ENCODE data around the gene SCGB3A1.
A peak's percentile ranks its signal among the peaks of the same experiment; 100 is the strongest.

SCGB3A1 gene

GRCh38 chr5:180620014-180620413, 28.7 kb upstream of the SCGB3A1 start:
- Histone ChIP-seq H3K9me3 (ENCODE audit: low read length) (peaks cover 5% of the 10 kb centered on the region), H3K4me3 (ENCODE audit: low read length) (no peak overlapping the region), H3K36me3 (ENCODE audit: insufficient read depth, low read length) (peaks cover 3% of the 10 kb centered on the region), H2AFZ (ENCODE audit: low read depth, low read length) (no peak overlapping the region), H3K27me3 (ENCODE audit: insufficient read depth, low read length) (no peaks in the 10 kb centered on the region), H3K4me1 (ENCODE audit: insufficient read depth, low read length) (peaks cover 2% of the 10 kb centered on the region)

GRCh38 chr5:180619563-180619915, 28.2 kb upstream of the SCGB3A1 start:
- Histone ChIP-seq H3K9me3 (ENCODE audit: low read length) (peaks cover 5% of the 10 kb centered on the region), H2AFZ (ENCODE audit: low read depth, low read length) (peak overlapping the region; percentile 98), H3K4me1 (ENCODE audit: insufficient read depth, low read length) (peaks cover 2% of the 10 kb centered on the region), H3K36me3 (ENCODE audit: insufficient read depth, low read length) (peaks cover 3% of the 10 kb centered on the region), H3K27me3 (ENCODE audit: insufficient read depth, low read length) (no peaks in the 10 kb centered on the region), H3K4me3 (ENCODE audit: low read length) (peak overlapping the region; percentile 65)

- H3K27me3 ChIP-seq (ENCODE audit: insufficient read depth, low read length) = no peaks in the 10 kb centered on the region
- peaks cover 5% of the 10 kb centered on the region for H3K9me3 ChIP-seq (ENCODE audit: low read length)
- H3K4me3 ChIP-seq (ENCODE audit: low read length) = peak overlapping the region; percentile 65
- peak overlapping the region; percentile 98 for H2AFZ ChIP-seq (ENCODE audit: low read depth, low read length)
- peaks cover 2% of the 10 kb centered on the region for H3K4me1 ChIP-seq (ENCODE audit: insufficient read depth, low read length)
- H3K36me3 ChIP-seq (ENCODE audit: insufficient read depth, low read length) = peaks cover 3% of the 10 kb centered on the region
Observed at GRCh38 chr5:180618829-180619562, 27.7 kb upstream of the SCGB3A1 start.

GRCh38 chr5:180618487-180618828, 27.2 kb upstream of the SCGB3A1 start:
- Histone ChIP-seq H2AFZ (ENCODE audit: low read depth, low read length) (peak overlapping the region; percentile 98), H3K4me1 (ENCODE audit: insufficient read depth, low read length) (peaks cover 2% of the 10 kb centered on the region), H3K27me3 (ENCODE audit: insufficient read depth, low read length) (no peaks in the 10 kb centered on the region), H3K4me3 (ENCODE audit: low read length) (peak overlapping the region; percentile 65), H3K36me3 (ENCODE audit: insufficient read depth, low read length) (peaks cover 8% of the 10 kb centered on the region), H3K9me3 (ENCODE audit: low read length) (peaks cover 5% of the 10 kb centered on the region)

GRCh38 chr5:180613814-180614188, 22.5 kb upstream of the SCGB3A1 start:
- no peak overlapping the region for H2AFZ ChIP-seq (ENCODE audit: low read depth, low read length)
- no peak overlapping the region for H3K4me3 ChIP-seq (ENCODE audit: low read length)
- no peaks in the 10 kb centered on the region for H3K27me3 ChIP-seq (ENCODE audit: insufficient read depth, low read length)
- peaks cover 2% of the 10 kb centered on the region for H3K4me1 ChIP-seq (ENCODE audit: insufficient read depth, low read length)
- peaks cover 12% of the 10 kb centered on the region for H3K36me3 ChIP-seq (ENCODE audit: insufficient read depth, low read length)
- no peaks in the 10 kb centered on the region for H3K9me3 ChIP-seq (ENCODE audit: low read length)

- H3K9me3 ChIP-seq (ENCODE audit: low read length) = no peaks in the 10 kb centered on the region
- H3K27me3 ChIP-seq (ENCODE audit: insufficient read depth, low read length) = no peaks in the 10 kb centered on the region
- H3K36me3 ChIP-seq (ENCODE audit: insufficient read depth, low read length) = peaks cover 12% of the 10 kb centered on the region
- H3K4me3 ChIP-seq (ENCODE audit: low read length) = no peak overlapping the region
- H2AFZ ChIP-seq (ENCODE audit: low read depth, low read length) = no peak overlapping the region
- peaks cover 1% of the 10 kb centered on the region for H3K4me1 ChIP-seq (ENCODE audit: insufficient read depth, low read length)
Observed at GRCh38 chr5:180613188-180613813, 22.0 kb upstream of the SCGB3A1 start.

GRCh38 chr5:180612683-180613082, 21.4 kb upstream of the SCGB3A1 start:
- H3K4me1 ChIP-seq (ENCODE audit: insufficient read depth, low read length) = no peaks in the 10 kb centered on the region
- H3K27me3 ChIP-seq (ENCODE audit: insufficient read depth, low read length) = no peaks in the 10 kb centered on the region
- no peak overlapping the region for H3K4me3 ChIP-seq (ENCODE audit: low read length)
- no peak overlapping the region for H2AFZ ChIP-seq (ENCODE audit: low read depth, low read length)
- H3K36me3 ChIP-seq (ENCODE audit: insufficient read depth, low read length) = peaks cover 12% of the 10 kb centered on the region
- H3K9me3 ChIP-seq (ENCODE audit: low read length) = no peaks in the 10 kb centered on the region

GRCh38 chr5:180611140-180611850, 20.0 kb upstream of the SCGB3A1 start:
- Histone ChIP-seq H3K9me3 (ENCODE audit: low read length) (no peaks in the 10 kb centered on the region), H3K4me1 (ENCODE audit: insufficient read depth, low read length) (no peaks in the 10 kb centered on the region), H2AFZ (ENCODE audit: low read depth, low read length) (no peak overlapping the region), H3K4me3 (ENCODE audit: low read length) (no peak overlapping the region), H3K27me3 (ENCODE audit: insufficient read depth, low read length) (no peaks in the 10 kb centered on the region), H3K36me3 (ENCODE audit: insufficient read depth, low read length) (peaks cover 9% of the 10 kb centered on the region)

GRCh38 chr5:180609817-180610550, 18.7 kb upstream of the SCGB3A1 start:
- peaks cover 9% of the 10 kb centered on the region for H3K36me3 ChIP-seq (ENCODE audit: insufficient read depth, low read length)
- no peaks in the 10 kb centered on the region for H3K9me3 ChIP-seq (ENCODE audit: low read length)
- no peak overlapping the region for H2AFZ ChIP-seq (ENCODE audit: low read depth, low read length)
- no peaks in the 10 kb centered on the region for H3K27me3 ChIP-seq (ENCODE audit: insufficient read depth, low read length)
- H3K4me3 ChIP-seq (ENCODE audit: low read length) = no peak overlapping the region
- no peaks in the 10 kb centered on the region for H3K4me1 ChIP-seq (ENCODE audit: insufficient read depth, low read length)

GRCh38 chr5:180609386-180609785, 18.1 kb upstream of the SCGB3A1 start:
- H3K9me3 ChIP-seq (ENCODE audit: low read length) = no peaks in the 10 kb centered on the region

GRCh38 chr5:180608572-180609310, 17.4 kb upstream of the SCGB3A1 start:
- Histone ChIP-seq H3K27me3 (ENCODE audit: insufficient read depth, low read length) (no peaks in the 10 kb centered on the region), H3K4me3 (ENCODE audit: low read length) (no peak overlapping the region), H3K4me1 (ENCODE audit: insufficient read depth, low read length) (no peaks in the 10 kb centered on the region), H3K36me3 (ENCODE audit: insufficient read depth, low read length) (peaks cover 7% of the 10 kb centered on the region), H2AFZ (ENCODE audit: low read depth, low read length) (no peak overlapping the region), H3K9me3 (ENCODE audit: low read length) (no peaks in the 10 kb centered on the region)

More at GRCh38 chr5:180609386-180609785, 18.1 kb upstream of the SCGB3A1 start:
- no peak overlapping the region for H2AFZ ChIP-seq (ENCODE audit: low read depth, low read length)
- H3K4me1 ChIP-seq (ENCODE audit: insufficient read depth, low read length) = no peaks in the 10 kb centered on the region
- peaks cover 9% of the 10 kb centered on the region for H3K36me3 ChIP-seq (ENCODE audit: insufficient read depth, low read length)
- no peak overlapping the region for H3K4me3 ChIP-seq (ENCODE audit: low read length)
- H3K27me3 ChIP-seq (ENCODE audit: insufficient read depth, low read length) = no peaks in the 10 kb centered on the region

GRCh38 chr5:180607861-180608571, 16.7 kb upstream of the SCGB3A1 start:
- Histone ChIP-seq H3K4me1 (ENCODE audit: insufficient read depth, low read length) (no peaks in the 10 kb centered on the region), H3K27me3 (ENCODE audit: insufficient read depth, low read length) (no peaks in the 10 kb centered on the region), H3K4me3 (ENCODE audit: low read length) (no peak overlapping the region), H2AFZ (ENCODE audit: low read depth, low read length) (no peak overlapping the region), H3K9me3 (ENCODE audit: low read length) (no peaks in the 10 kb centered on the region), H3K36me3 (ENCODE audit: insufficient read depth, low read length) (peaks cover 4% of the 10 kb centered on the region)

All from neuron (in vitro differentiated cells).